Stimulated activated CD8-positive, alpha-beta memory T cell treated with anti-CD3 and anti-CD28 coated beads, Interleukin-12 subunit alpha, Interleukin-12 subunit beta, amount 100 ng/mL, for 24 hours (primary cell): ENCODE measurements around the gene DMWD.
A peak's percentile ranks its signal among the peaks of the same experiment; 100 is the strongest.

Experiments used
- DNase-seq: peaks from one replicate; pipeline ENCODE4 v3.0.0-alpha.2; 2020; ENCODE audit errors: extremely low read depth

Gene DMWD

GRCh38 chr19:45770192-45771101, 22.2 kb downstream of the DMWD start:
- DNase-seq = peak; percentile 72

DNA sequence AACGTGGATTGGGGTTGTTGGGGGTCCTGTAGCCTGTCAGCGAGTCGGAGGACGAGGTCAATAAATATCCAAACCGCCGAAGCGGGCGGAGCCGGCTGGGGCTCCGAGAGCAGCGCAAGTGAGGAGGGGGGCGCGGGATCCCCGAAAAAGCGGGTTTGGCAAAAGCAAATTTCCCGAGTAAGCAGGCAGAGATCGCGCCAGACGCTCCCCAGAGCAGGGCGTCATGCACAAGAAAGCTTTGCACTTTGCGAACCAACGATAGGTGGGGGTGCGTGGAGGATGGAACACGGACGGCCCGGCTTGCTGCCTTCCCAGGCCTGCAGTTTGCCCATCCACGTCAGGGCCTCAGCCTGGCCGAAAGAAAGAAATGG, 22.8 kb downstream of the DMWD start:
- no peak for DNase-seq

- peak; percentile 85 for DNase-seq
Measured at GRCh38 chr19:45768984-45769782, 23.5 kb downstream of the DMWD start, which contains the start of gene SIX5. SIX5 (minus strand) TSS chr19:45769252; CDS start chr19:45768844, 408 bp downstream.

DNA sequence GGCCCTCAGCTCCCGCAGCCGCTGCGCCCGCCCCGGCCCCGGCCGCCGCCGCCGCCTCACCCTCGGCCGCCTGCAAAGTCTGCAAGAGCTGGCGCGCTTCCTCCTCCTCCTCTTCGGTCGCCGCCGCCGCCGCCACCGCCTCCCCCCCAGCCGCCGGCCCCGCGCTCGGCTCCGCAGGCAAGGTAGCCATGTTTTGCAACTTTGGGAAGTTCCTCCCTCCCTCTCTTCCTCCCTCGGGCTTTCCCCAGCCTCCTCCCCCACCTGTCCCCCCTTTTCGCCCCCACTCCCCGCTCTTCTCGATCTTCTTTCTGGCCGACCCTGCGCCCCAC, 24.0 kb downstream of the DMWD start:
- DNase-seq = no peak

- no peak for DNase-seq
Measured at GRCh38 chr19:45767881-45768654, 24.6 kb downstream of the DMWD start.

DNA sequence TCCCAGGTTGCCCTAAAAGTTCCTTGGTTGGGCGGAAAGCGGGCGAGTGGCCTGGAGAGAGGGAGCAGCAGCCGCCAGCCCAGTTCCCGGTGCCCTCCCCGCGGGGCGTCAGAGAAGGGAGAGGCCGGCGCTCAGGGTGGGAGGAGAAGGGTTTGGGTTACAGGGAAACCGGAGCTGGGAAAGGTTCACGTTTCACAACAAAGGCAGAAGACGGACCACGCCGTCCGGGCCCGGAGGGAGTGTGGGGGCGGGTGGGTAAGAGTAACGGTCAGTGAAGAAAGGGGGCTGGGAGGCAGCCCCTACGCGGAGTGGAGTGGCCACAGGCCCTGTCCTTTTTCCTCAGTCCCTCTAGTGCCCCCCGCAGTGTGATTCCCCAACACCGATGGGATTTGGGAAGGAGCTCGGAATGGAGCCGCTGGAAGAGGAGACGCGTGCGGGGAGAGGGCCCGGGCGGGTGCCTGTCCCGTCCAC, 25.2 kb downstream of the DMWD start:
- DNase-seq = no peak

GRCh38 chr19:45766869-45767346, 25.7 kb downstream of the DMWD start:
- DNase-seq = no peak

- no peak for DNase-seq
Measured at GRCh38 chr19:45766296-45766868, 26.3 kb downstream of the DMWD start.

- no peak for DNase-seq
Measured at GRCh38 chr19:45765702-45766295, 26.8 kb downstream of the DMWD start.

DNA sequence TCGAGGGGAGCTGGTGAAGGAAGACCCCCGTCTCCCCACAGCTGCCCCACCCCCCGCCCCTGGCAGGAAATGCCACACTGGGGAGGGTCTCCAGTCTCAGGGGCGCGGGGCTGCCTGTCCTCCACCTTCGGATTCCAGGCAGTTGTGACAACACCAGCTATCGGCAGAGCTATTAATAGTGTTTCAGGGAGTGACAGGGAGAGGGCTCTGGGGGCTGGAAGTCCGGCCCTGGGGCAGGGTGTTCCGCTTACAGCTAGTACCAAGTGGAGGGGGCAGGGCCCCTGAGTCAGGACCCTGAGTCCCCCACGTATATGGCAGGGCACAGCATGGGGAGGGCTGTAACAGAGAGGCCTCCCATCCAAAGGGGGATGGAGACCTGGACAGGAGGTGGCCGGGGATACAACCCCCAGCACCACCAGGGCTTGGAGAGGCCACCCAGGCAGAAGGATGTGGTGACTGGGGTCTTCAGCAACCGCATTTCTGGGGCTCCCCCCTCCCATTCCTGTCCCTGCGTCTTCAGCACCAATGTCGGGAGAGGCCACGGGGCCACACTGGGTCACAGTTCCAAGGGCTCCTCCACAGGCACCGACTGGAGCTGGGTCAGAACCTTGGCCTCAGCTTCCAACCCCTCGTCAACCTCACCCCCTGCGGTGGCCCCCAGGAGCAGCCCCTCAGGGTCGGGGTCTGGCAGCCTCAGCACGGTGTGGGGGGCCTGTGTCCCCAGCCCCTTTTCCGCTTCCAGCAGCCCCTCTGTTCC, 27.5 kb downstream of the DMWD start:
- DNase-seq = no peak

DNA sequence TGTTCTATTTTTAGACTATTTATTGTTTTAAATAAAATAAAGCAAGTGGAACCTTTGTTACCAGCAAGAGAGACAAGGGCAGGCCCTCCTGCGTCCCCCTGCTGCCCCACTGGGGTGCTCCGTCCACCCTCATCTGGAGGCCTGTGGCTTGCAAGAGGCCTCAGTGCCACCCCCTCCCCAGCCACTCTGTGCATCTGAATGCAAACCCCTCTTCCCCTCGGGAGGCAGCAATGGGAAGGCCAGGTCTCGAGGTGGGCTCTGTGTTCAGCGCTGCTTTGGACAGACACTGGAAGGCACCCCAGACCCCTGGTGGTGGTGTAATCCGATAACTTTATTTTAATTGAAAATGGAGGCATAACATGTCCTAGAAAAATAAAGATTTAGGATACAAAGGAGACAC, 28.2 kb downstream of the DMWD start:
- DNase-seq = no peak

- DNase-seq = no peak
Measured at GRCh38 chr19:45763691-45764294, 28.9 kb downstream of the DMWD start.

GRCh38 chr19:45762870-45763631, 29.6 kb downstream of the DMWD start:
- no peak for DNase-seq

DNA sequence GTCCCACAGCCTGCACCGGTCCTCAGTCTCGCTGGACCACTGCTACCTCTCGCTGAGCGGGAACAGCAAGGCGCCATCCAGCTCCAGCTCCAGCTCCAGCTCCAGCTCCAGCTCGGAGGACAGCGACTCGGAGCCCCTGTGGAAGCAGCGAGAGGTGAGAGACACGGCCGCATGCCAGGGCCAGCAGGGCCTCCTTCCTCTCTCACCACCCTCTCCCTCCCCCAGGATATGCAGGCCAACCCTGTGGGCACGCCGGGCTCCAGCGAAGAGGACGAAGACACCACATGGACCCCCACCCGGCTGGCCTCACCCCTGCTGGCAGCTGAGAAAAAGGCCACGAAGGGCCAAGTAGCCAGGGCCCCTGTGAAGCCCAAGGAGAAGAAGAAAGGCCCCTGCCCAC, 30.9 kb downstream of the DMWD start:
- no peak for DNase-seq

DNA sequence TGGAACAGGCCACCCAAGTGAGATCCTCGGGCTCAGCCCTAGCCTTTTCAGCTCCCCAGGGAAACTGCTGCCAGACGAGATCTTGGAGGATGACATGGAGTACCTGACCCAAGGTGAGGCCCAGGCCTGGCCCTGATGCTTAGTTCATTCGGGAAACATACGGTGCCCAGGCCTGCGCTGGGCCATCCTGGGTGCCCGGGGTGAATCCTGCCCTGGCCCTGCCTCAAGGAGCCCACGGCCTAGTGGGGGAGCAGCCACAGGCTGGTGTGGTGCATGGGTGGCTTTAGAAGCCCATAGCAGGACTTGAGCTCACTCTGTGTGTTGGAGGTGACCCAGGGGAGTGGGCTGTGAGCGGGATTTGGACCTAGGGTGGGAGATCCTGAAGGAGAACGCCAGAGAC, 33.7 kb downstream of the DMWD start:
- DNase-seq = no peak

DNA sequence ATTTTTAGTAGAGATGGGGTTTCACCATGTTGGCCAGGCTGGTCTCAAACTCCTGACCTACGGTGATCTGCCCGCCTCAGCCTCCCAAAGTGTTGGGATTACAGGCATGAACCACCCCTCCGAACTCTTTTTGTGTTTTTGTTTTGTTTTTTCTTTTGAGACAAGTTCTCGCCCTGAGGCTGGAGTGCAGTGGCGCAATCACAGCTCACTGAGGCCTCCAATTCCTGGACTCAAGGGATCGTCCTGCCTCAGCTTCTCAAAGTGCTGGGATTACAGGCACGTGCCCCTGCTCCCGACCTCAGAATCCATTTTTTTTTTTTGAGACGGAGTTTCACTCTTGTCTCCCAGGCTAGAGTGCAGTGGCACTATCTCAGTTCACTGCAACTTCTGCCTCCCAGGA, 35.0 kb downstream of the DMWD start:
- no peak for DNase-seq

GRCh38 chr19:45754323-45754722, 38.3 kb downstream of the DMWD start:
- DNase-seq = no peak

- no peak for DNase-seq
Measured at GRCh38 chr19:45753548-45753947, 39.1 kb downstream of the DMWD start.

- no peak for DNase-seq
Measured at GRCh38 chr19:45752639-45753038, 40.0 kb downstream of the DMWD start.
